GM12865 (cell line): ENCODE measurements around the gene USH2A.

ENCODE experiments used
- DNase-seq: peaks from one replicate; pipeline ENCODE4 v3.0.0; 2010; ENCODE audit warnings: low read depth
- H3K4me3 ChIP-seq: 2 replicates; pipeline ENCODE4 v1.5.1; 2011; ENCODE audit warnings: mild to moderate bottlenecking, low read depth, low read length, control low read depth
- TF ChIP-seq, protein P1 (sequence below): IDR thresholded peaks from 2 replicates; pipeline ENCODE4 v1.5.1; 2011; ENCODE audit warnings: low read length, control low read depth, low read depth, inconsistent platforms; ENCODE audit not compliant: insufficient read depth; ENCODE audit errors: missing control alignments

USH2A gene

DNA sequence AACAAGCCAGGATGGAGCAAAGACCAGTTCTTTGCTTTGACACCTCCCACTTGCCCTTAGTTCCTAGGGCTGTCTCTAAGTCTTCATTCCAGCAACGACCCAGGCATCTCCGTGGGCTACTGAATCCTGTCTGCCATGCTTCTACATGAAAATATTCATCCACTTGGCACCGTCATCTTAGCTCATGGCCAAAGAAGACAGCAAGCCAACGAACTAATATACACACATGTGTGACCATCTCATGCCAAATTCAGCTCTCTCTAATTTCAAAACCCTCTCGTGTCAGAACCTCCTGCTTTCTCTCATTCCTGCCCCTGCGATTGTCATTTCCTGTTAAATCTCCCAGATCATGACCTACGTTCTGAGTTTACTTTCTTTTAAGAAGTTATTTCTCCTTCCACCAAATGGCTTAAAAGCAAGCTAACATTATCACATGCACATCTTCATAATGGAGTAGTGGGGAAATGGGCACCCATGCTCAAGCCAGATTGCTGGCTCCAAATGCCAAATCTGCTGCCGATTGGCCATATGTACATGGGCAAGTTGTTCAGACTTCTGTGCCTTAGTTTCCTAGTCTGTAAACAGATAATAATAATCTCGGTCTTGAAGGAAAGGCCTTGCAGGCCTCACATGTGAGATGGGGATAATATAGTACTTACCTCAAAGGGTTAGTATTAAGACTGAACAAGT lies 373.4 kb downstream of the USH2A start:
- no peak for DNase-seq
- TF ChIP-seq, protein P1, sequence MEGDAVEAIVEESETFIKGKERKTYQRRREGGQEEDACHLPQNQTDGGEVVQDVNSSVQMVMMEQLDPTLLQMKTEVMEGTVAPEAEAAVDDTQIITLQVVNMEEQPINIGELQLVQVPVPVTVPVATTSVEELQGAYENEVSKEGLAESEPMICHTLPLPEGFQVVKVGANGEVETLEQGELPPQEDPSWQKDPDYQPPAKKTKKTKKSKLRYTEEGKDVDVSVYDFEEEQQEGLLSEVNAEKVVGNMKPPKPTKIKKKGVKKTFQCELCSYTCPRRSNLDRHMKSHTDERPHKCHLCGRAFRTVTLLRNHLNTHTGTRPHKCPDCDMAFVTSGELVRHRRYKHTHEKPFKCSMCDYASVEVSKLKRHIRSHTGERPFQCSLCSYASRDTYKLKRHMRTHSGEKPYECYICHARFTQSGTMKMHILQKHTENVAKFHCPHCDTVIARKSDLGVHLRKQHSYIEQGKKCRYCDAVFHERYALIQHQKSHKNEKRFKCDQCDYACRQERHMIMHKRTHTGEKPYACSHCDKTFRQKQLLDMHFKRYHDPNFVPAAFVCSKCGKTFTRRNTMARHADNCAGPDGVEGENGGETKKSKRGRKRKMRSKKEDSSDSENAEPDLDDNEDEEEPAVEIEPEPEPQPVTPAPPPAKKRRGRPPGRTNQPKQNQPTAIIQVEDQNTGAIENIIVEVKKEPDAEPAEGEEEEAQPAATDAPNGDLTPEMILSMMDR: no peak
- H3K4me3 ChIP-seq: no peak overlapping the region

DNA sequence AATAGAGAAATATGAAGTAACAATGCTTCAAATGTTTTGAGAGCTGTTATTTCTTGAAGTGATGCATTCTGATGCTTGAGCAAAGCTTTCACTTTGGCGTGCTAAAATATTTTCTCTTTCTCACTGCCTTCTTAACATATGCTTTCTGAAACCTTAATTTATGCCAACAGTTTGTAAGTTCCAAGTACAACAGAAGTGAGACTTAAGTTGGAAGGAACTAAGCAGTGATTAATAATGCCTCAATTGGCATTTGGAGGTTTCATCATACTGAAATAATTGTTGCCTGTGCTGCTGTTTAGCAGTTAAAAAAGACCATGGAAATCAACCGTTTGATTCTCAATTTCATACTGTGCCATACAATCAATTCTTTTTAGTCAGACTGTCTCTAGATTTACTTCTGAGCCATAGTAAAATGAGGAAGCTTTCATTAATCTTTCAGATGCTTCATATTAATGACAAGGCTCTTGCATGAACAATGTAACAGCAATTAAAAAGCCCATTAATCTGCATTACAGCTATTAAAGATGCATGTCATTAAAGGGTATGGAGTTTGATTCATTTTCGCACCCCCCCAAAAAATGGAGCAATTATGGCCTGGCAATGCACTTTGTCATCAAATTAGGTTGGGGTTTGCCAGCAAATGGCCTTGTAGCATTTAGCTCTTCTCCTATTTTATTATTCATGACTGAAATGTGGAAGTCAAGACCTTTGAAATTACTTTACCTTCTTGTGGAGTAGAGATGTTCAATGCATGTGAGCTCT lies 375.3 kb downstream of the USH2A start:
- H3K4me3 ChIP-seq: no peak overlapping the region
- TF ChIP-seq, protein P1: no peak
- no peak for DNase-seq

- H3K4me3 ChIP-seq: no peak overlapping the region
- TF ChIP-seq, protein P1: no peak
- DNase-seq: no peak
Measured at GRCh38 chr1:216046336-216046735, 376.9 kb downstream of the USH2A start.

DNA sequence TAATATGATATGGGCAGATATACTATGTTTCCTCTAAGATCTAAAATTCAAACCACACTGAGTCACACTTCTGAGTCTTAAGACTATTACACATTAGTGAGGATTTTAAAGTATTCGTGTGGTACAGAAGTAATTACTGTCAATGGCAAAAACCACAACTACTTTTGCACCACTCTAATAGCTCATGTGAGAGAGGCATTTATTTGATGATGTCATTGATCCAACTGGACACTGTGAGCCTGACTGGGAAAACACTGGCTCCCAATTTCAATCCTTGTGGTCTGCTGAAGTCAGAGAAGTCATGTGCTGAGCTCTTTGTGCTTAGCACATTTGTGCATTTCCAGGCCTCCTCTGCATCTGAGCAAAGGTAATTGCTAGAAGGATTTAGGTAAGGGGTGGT lies 377.8 kb downstream of the USH2A start:
- H3K4me3 ChIP-seq: no peak overlapping the region
- DNase-seq: no peak
- TF ChIP-seq, protein P1: no peak

DNA sequence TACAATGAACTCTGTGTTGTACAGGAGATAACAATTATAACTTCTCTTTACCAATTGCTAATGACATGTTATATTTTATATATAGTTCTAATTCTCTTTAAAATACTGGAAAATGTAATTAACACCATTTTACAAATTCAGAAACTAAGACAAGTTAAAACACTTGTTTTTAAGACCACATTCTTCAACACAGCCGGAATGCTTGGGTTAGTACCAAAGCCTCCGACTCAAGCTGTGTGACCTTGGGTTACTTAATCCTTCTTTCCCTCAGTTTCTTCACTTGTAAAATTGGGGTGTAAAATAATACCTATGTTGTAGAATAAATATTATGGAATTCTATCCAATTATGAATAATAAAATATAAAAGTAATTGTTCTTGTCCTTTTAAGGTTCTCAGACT lies 378.7 kb downstream of the USH2A start:
- no peak overlapping the region for H3K4me3 ChIP-seq
- no peak for DNase-seq
- TF ChIP-seq, protein P1: no peak

DNA sequence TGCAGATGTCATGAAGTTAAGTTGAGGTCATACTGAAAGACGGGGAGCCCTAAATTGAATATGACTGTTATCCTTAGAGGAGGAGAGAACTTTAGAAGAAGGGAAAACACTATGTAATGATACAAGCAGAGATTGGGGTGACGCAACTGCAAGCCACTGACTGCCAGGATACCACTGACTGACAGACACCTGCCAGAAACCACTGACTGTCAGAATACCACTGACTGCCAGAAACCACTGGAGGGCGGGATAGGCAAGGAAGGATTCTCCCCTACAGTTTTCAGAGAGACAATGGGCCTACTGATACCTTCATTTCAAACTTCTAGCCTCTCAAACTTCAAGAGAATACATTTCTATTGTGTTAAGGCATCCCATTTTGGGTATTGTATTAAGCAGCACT lies 388.7 kb downstream of the USH2A start:
- no peak for DNase-seq
- no peak overlapping the region for H3K4me3 ChIP-seq
- TF ChIP-seq, protein P1: no peak

- TF ChIP-seq, protein P1: no peak
- no peak overlapping the region for H3K4me3 ChIP-seq
- DNase-seq: no peak
Measured at GRCh38 chr1:216032961-216033614, 390.2 kb downstream of the USH2A start.
